Measurements from ENCODE around the gene RGR.

DNA sequence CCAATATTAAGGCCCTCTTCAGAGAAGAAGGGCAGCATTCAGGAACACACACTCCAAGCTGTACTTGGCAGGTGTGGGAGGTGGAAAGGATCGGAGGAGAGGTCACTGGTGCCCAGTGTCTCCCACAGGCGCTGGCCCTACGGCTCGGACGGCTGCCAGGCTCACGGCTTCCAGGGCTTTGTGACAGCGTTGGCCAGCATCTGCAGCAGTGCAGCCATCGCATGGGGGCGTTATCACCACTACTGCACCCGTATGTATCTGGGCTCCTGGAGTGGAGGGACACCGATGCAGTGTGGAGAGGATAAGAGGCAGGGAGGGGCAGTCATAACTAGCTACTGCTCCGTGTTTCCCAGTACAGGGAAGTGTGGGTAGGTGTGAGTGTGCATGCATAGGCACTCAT is 3.9 kb downstream of the RGR start:
- TF ChIP-seq CTCF (IDR thresholded peaks at IDR 0.05) (no peak), POLR2A (IDR thresholded peaks at IDR 0.05) (no peak)

Data from Peyer's patch (tissue), 4 donors.